GM18870 (cell line): ENCODE data around the gene TMEM158.

ENCODE experiments used
- ATAC-seq: cut with Tn5 transposase; IDR thresholded peaks from one replicate; pipeline ENCODE4 v1.9.1; 2021; ENCODE audit warnings: moderate library complexity; ENCODE audit not compliant: unreplicated experiment

The TMEM158 gene

DNA sequence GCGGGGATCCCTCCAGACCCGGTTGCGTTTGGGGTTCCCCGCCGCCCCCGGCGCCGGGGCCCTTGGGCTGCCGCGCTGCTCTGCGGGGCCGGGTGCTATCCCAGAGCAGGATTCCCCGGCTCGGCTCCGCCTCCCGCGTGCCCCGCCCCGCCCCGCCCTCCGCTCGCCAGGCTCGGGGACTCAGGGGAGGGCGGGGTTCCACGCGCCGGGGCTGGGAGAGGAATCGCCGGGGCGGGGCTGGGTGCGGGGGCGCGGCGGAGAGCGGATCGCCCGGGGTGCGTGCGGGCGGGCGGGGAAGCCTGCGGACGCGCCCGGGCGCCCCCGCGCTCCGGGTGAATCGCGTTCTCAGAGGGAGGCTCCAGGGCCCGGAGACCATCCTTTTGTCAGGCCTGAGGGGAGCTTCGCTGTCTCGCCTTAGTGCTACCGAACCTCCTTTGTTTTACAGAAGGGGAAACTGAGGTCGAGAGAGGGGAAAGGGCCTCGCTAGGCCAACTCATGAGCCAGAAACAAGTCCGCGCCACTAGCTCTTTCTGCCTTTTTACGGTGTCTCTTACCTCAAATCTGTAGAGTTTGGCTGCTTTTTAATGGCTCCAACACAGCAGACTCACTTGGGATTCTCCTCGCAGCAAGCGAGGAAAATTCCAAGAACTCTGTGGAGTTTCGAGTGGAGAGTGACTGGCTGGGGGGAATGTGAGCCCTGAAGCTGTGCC, at the start of gene TMEM158:
Gene TMEM158 (minus strand): TSS at position 82 of the 710 bp plus-strand sequence. CDS start 260 bp downstream, outside the sequence.
- ATAC-seq: no peak

GRCh38 chr3:45275006-45275704, 49.1 kb upstream of the TMEM158 start:
- no peak for ATAC-seq

GRCh38 chr3:45273681-45274515, 47.8 kb upstream of the TMEM158 start:
- no peak for ATAC-seq

DNA sequence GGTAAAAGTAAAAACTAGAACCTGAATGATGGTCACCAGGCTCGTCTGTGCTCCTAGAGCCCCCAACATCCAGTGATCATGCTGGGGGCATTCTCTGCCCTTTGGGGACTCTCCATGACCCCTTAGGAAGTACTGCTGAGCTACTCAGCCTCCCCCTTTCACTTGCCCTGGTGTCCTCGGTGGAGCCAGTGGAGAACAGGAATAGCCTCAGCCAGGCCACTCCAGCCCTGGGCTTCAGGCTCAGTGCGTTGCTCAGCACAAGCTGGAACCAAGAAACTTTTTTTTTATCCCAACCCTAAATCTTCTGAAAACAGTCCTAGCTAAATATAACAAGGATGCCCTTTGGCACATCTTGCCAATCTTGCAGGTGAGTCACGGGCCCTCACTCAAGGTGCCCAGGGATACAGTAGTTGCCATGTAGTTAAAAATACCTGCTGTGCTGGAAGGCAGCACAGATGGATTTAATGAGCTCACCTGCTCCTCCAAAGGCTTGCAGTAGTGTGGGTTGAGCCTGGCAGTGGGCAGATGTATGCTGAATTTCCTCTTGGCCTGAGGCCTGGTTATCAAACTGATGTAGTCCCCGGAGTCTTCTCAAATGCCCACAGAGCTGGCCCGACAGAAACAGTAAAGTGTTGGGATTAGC, 46.9 kb upstream of the TMEM158 start:
- ATAC-seq: no peak

DNA sequence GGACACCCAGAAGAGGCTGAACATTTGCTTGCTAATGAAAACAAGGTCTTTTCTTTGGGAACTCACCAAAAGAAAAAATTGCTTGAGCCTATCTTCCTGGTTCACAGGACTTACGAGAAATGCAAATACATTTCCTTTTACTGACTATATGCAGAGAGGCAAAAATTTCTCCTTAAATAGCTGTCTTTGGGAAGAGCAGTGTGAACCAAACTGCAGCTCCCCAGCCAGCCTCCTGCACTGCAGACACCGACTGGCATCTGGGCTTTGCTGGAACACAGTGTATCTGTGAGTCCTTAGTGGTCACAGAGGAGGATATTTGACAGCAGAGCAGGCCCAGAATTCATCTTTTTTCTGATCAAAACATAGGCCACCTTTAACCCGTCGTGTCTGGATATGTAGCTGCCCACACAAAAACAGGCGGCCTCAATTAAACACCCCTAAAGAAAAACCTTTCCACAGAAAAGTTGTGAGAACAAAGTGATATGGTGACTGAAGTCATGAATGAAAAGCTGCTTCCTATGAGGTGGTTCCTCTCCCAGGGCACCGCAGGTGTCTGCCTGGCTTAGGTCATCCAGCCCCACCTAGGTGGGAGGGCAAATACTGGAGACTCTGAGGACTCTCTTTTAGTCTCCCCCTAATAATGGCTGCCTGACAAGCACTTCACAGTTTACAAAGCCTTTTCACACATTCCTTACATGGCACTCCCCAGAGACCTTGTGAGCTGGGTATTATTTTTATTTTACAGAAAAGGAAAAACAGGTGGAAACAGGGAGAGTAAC, 46.1 kb upstream of the TMEM158 start:
- ATAC-seq: no peak

DNA sequence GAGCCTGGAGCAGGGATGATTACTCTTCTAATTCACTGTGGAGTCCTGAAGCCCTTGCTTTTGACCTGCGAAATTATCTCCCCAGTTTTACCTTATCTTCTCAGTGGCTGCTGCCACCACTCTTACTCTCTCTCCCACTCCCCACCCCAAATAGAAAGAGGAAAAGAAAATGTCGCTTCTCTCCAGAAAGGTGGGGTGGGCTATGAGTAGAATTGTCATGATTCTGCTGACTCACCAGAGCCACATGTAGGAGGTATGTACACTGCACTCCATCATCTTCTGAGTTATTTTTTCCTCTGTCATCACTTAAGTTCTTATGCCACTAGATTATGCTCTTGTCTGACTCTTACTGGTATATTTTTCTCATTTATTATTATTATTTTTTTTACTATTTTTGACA, 43.9 kb upstream of the TMEM158 start:
- no peak for ATAC-seq

DNA sequence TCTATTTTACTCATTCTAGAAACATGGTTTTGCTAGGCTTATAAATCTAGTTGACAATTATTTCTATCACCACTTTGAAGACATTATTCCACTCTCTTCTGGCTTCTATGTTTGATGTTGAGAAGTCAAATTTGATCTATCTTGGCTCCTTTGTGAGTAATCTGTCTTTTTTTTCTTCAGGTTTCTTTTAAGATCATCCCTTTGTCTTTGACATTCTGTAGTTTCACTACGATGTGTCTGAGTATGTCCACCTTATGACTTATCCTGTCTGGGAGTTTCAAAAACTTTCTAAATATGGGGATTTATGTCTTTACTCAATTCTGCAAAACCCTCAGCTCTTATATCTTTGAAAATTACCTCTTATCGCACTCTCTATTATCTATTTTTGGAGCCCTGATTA, 41.0 kb upstream of the TMEM158 start:
- no peak for ATAC-seq

DNA sequence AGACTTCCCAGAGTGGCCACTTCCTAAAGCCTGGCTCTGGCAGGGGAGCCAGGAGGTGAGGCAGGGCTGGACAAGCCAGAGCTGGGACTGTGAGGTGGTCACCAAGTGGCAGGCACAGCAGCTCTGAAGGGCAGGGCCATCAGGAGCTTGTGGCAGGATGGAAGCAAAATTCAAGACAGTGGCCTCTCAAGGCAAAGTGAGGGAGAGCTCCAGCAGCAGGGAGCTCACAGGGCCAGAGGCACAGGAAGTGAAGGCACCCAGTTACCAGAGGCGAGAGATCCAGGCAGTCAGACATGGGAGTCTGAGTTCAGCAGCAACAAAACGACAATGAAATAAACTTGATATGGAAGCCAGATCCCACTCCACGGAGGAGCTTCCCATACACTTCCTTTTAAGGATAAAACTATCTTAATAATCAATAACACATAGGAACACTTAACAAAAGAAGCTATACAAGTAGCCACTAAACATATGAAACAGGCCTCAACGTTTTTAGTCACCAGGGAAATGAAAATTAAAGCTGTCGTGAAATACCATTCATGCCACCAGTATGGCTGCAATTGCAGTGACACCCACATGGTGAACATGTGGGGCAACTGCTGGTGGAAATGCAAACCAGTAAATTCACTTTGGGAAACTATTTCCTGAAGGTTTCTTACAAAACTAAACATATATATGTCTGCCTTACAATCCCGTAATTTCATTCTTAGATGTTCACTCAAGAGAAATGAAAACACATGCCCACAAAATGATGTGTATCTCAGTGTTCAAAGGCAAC, 35.4 kb upstream of the TMEM158 start:
- no peak for ATAC-seq

DNA sequence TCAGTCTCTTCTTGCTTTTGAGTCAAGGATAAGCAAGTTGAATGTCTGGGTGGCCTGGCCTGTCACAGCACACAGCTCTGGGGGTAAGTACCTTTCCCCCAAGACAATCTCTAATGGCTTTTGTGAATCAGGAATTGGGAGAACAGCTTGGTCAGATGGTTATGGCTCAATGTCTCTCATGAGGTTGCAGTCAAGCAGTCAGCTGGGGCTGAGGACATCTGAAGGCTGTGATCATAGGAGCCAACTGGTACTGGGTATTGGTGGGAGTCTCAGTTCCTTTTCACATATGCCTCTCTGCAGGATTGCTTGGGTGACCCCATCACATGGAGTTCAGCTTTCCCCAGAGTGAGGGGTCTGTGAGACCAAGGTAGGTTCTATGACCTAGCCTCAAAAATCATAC, 33.0 kb upstream of the TMEM158 start:
- ATAC-seq: no peak

DNA sequence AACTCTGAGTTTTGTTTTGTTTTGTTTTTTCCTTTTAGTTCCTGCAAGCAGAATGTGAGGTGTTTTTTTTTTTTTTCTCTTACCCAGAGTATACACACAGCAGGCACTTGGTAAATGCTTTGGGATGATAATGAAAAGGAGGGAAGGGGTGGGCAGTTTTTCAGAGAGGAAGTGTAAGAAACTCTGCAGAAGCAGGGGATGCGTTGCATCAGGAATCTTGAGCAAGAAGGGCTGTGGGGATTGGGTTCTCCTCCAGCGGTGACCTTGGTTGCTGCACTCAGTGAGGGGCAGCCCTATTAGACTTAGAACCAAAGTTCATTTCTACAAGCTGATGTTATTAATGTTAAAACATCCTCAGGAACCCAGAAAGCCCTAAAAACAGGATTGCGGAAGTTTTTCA, 32.2 kb upstream of the TMEM158 start:
- ATAC-seq: no peak

GRCh38 chr3:45253316-45253715, 27.2 kb upstream of the TMEM158 start:
- no peak for ATAC-seq

DNA sequence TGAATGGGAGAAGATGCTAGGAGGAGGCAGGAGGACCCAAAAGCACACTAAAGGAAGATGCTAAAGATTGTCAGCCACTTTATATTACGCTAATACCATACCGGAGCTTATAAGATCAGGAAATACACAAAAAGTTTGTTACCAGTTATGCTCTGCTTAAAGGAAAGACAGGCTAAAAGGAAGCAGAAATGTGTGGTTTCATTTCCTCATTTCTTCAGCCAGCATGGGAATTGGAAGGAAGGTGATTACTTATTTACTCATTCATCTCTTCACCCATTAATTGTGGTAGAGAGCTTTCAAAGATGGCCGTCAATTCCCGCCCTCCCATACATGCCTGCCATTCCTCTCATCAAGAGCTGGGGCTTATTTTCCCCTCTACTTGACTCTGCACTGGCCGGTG, 26.7 kb upstream of the TMEM158 start:
- ATAC-seq: no peak

GRCh38 chr3:45249391-45249790, 23.3 kb upstream of the TMEM158 start:
- ATAC-seq: no peak

GRCh38 chr3:45246241-45246640, 20.2 kb upstream of the TMEM158 start:
- no peak for ATAC-seq

DNA sequence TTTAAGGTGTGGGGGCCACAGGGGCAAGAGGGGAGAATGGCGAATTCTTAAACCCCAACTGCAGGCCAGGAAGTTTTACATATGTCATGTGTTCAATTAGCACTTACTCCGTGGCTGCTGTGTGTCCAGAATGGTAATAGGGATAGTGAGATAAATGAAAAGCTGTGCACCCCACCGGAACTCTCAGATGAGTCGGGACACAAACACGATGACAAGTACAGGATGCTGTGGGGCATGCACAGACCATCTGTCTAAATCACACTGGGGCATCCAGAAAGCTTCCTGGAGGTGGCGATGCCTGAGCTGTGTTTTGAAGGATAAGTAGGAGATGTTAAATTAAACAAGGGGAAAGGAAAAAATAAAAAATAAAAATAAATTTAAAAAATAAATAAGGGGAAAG, 18.3 kb upstream of the TMEM158 start:
- no peak for ATAC-seq

GRCh38 chr3:45241206-45241605, 15.1 kb upstream of the TMEM158 start:
- ATAC-seq: no peak

GRCh38 chr3:45240292-45240691, 14.2 kb upstream of the TMEM158 start:
- ATAC-seq: no peak

GRCh38 chr3:45239254-45239653, 13.2 kb upstream of the TMEM158 start:
- no peak for ATAC-seq

DNA sequence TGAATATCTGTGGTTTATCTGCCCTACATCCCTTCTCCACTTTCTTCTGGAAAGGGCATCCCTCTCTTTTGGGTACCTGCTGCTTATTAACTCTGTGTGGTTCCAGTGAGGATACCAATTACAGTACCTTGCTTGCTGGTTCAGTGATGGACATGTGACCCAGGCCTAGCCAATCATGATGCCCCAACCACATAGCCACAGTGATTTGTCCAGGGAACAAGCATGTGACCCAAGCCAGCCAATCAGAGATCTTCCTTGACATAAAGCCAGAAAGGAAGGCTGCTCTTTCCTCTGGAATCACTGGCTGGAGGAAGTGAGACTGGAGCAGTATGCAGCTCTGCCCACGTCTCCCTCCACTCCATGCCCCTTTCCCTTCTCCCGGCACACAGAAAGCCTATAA, 10.9 kb upstream of the TMEM158 start:
- no peak for ATAC-seq

DNA sequence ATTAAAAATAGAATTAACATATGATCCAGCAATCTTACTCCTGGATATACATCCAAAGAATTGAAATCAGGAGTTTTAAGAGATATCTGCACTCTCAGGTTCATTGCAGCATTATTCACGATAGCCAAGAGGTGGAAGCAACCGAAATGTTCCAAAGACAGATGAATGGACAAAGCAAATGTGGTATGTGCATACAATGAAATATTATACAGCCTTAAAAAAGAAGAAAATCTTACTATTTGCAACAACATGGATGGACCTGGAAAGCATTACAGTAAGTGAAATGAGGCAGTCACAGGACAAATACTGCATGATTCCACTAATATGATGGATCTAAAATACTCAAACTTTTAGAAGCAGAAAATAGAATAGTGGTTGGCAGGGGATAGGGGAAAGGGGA, 9.3 kb upstream of the TMEM158 start:
- ATAC-seq: no peak
